Loucy (cell line): ENCODE results near the gene CEP97.

Source experiments
- H2AFZ ChIP-seq: fragments of 200-600 bp; sonication (generic); 2 replicates; pipeline ENCODE4 v1.6.0; 2016; ENCODE audit warnings: antibody characterized with exemption, mild to moderate bottlenecking, low read length, moderate library complexity
- H3F3A ChIP-seq: fragments of 200-600 bp; 2 replicates; pipeline ENCODE4 v1.6.0; 2016; ENCODE audit warnings: antibody characterized with exemption, low read depth, mild to moderate bottlenecking
- H3K27me3 ChIP-seq: fragments of 200-600 bp; sonication (generic); 2 replicates; pipeline ENCODE4 v1.6.1; 2014; ENCODE audit warnings: low read length, mild to moderate bottlenecking; ENCODE audit not compliant: insufficient read depth, poor library complexity, severe bottlenecking
- H3K36me3 ChIP-seq: fragments of 200-600 bp; sonication (generic); 2 replicates; pipeline ENCODE4 v1.6.1; 2016; ENCODE audit warnings: low read length; ENCODE audit not compliant: insufficient read depth
- H3K4me1 ChIP-seq: fragments of 200-600 bp; sonication (generic); 2 replicates; pipeline ENCODE4 v1.5.1; 2014; ENCODE audit warnings: low read length, mild to moderate bottlenecking; ENCODE audit not compliant: insufficient read depth, poor library complexity, severe bottlenecking
- H3K4me2 ChIP-seq: fragments of 200-600 bp; sonication (generic); 2 replicates; pipeline ENCODE4 v1.6.0; 2014; ENCODE audit warnings: antibody characterized with exemption, low read length, low read depth, mild to moderate bottlenecking; ENCODE audit not compliant: poor library complexity, severe bottlenecking
- H3K4me3 ChIP-seq: fragments of 200-600 bp; sonication (generic); 2 replicates; pipeline ENCODE4 v1.5.1; 2014; ENCODE audit warnings: low read length, mild to moderate bottlenecking, mixed read lengths; ENCODE audit not compliant: poor library complexity, severe bottlenecking
- H3K79me2 ChIP-seq: fragments of 200-600 bp; sonication (generic); 2 replicates; pipeline ENCODE4 v1.6.1; 2014; ENCODE audit warnings: low read length; ENCODE audit not compliant: insufficient read depth
- H3K9ac ChIP-seq: fragments of 200-600 bp; sonication (generic); 2 replicates; pipeline ENCODE4 v1.6.0; 2014; ENCODE audit warnings: mild to moderate bottlenecking, low read depth, low read length, moderate library complexity; ENCODE audit not compliant: poor library complexity, severe bottlenecking
- H3K9me2 ChIP-seq: fragments of 200-600 bp; sonication (generic); replicated peaks from 2 replicates; pipeline ENCODE4 v1.6.1; 2016; ENCODE audit warnings: low read depth, low read length, mixed read lengths
- H3K9me3 ChIP-seq: fragments of 200-600 bp; sonication (generic); 2 replicates; pipeline ENCODE4 v1.6.1; 2014; ENCODE audit warnings: mild to moderate bottlenecking, antibody characterized with exemption, low read length, low read depth; ENCODE audit not compliant: insufficient read depth
- H4K20me1 ChIP-seq: fragments of 200-600 bp; sonication (generic); 2 replicates; pipeline ENCODE4 v1.6.0; 2014; ENCODE audit warnings: antibody characterized with exemption, low read length, mild to moderate bottlenecking; ENCODE audit not compliant: insufficient read depth, poor library complexity, severe bottlenecking
- EZH2phosphoT487 ChIP-seq: fragments of 200-600 bp; IDR thresholded peaks from 2 replicates; pipeline ENCODE4 v1.6.1; 2018; ENCODE audit warnings: antibody characterized with exemption, mild to moderate bottlenecking, moderate library complexity, borderline replicate concordance
- TF ChIP-seq, protein P1 (sequence below): fragments of 200-600 bp; sonication (generic); conservative IDR thresholded peaks from 2 replicates; pipeline ENCODE4 v1.5.1; 2014; ENCODE audit warnings: mild to moderate bottlenecking, antibody characterized with exemption, low read length

Gene CEP97

GRCh38 chr3:101791778-101792177 lies 67.4 kb downstream of the CEP97 start:
- H4K20me1 ChIP-seq = no peaks in the 10 kb centered on the region
- H3K27me3 ChIP-seq = no peaks in the 10 kb centered on the region
- no peaks in the 10 kb centered on the region for H3K9me2 ChIP-seq
- H3K79me2 ChIP-seq = peaks cover 29% of the 10 kb centered on the region; the same call in 1 of the 2 replicates
- peaks cover 3% of the 10 kb centered on the region; the same call in 1 of the 2 replicates for H3F3A ChIP-seq
- no peak overlapping the region for H3K4me2 ChIP-seq
- no peak for TF ChIP-seq EZH2phosphoT487
- TF ChIP-seq, protein P1, sequence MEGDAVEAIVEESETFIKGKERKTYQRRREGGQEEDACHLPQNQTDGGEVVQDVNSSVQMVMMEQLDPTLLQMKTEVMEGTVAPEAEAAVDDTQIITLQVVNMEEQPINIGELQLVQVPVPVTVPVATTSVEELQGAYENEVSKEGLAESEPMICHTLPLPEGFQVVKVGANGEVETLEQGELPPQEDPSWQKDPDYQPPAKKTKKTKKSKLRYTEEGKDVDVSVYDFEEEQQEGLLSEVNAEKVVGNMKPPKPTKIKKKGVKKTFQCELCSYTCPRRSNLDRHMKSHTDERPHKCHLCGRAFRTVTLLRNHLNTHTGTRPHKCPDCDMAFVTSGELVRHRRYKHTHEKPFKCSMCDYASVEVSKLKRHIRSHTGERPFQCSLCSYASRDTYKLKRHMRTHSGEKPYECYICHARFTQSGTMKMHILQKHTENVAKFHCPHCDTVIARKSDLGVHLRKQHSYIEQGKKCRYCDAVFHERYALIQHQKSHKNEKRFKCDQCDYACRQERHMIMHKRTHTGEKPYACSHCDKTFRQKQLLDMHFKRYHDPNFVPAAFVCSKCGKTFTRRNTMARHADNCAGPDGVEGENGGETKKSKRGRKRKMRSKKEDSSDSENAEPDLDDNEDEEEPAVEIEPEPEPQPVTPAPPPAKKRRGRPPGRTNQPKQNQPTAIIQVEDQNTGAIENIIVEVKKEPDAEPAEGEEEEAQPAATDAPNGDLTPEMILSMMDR = no peak
- peaks cover 62% of the 10 kb centered on the region for H3K36me3 ChIP-seq
- H2AFZ ChIP-seq = no peak overlapping the region
- peaks cover 6% of the 10 kb centered on the region for H3K9me3 ChIP-seq
- H3K4me3 ChIP-seq = no peak overlapping the region
- H3K9ac ChIP-seq = no peak overlapping the region
- no peaks in the 10 kb centered on the region for H3K4me1 ChIP-seq

GRCh38 chr3:101796077-101796680 lies 71.8 kb downstream of the CEP97 start:
- Histone ChIP-seq H3K4me2 (no peak overlapping the region), H4K20me1 (no peaks in the 10 kb centered on the region), H3K9me3 (peaks cover 6% of the 10 kb centered on the region), H3K27me3 (no peaks in the 10 kb centered on the region), H3K9me2 (no peaks in the 10 kb centered on the region), H3F3A (peaks cover 3% of the 10 kb centered on the region; the same call in 1 of the 2 replicates), H3K9ac (no peak overlapping the region), H3K36me3 (peaks cover 46% of the 10 kb centered on the region), H3K4me3 (no peak overlapping the region), H3K4me1 (no peaks in the 10 kb centered on the region), H2AFZ (no peak overlapping the region), H3K79me2 (peaks cover 32% of the 10 kb centered on the region; the same call in 1 of the 2 replicates)
- no peak for TF ChIP-seq EZH2phosphoT487
- TF ChIP-seq, protein P1 = no peak

GRCh38 chr3:101801174-101801573 lies 76.8 kb downstream of the CEP97 start:
- Histone ChIP-seq H4K20me1 (no peaks in the 10 kb centered on the region), H3K4me2 (no peak overlapping the region), H3K9me2 (no peaks in the 10 kb centered on the region), H2AFZ (no peak overlapping the region), H3K4me1 (no peaks in the 10 kb centered on the region), H3K9me3 (no peaks in the 10 kb centered on the region), H3K9ac (no peak overlapping the region), H3K4me3 (no peak overlapping the region), H3K36me3 (peaks cover 40% of the 10 kb centered on the region), H3K27me3 (no peaks in the 10 kb centered on the region), H3K79me2 (0 out of 2 replicates have a peak, but pooled peaks cover 2% of the 10 kb centered on the region), H3F3A (peaks cover 3% of the 10 kb centered on the region; the same call in 1 of the 2 replicates)
- no peak for TF ChIP-seq EZH2phosphoT487
- TF ChIP-seq, protein P1 = no peak
